T-helper 22 cell (primary cell): ENCODE data around the gene THRA.
"Not testable (repeated sequence)": the region's sequence is repeated elsewhere in the genome, so short reads cannot be mapped to it uniquely, and the experiment has no call there.

Experiments
- DNase-seq: peaks from one replicate; pipeline ENCODE4 v3.0.0-alpha.2; 2020; ENCODE audit warnings: low read depth

The THRA gene

GRCh38 chr17:40113110-40113906 lies 50.5 kb downstream of the THRA start:
- DNase-seq = peak; percentile 87

DNA sequence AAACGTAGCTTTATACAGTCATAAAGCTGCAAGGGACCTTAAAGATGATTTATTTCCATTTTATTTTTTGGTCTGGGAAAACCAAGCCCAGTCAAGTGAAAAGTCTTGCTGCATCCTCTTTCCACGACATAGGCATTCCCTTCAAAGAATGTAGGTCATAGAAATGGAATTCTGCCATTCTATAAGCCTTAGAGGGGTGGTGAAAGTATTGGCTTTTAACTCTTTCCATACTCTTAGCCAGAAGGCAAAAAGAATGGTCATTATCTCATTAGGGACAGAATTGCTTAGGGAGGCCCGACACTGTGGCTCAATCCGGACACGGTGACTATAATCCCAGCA lies 51.1 kb downstream of the THRA start:
- DNase-seq = no peak

- DNase-seq = no peak
These were observed 52.3 kb downstream of the THRA start for GRCh38 chr17:40115101-40115436.

- DNase-seq = peak; percentile 78
These were observed 58.7 kb downstream of the THRA start, which contains the start of gene MSL1 for GRCh38 chr17:40121181-40122135. Gene MSL1, plus strand, starts transcription at chr17:40121971. Its CDS starts 642 bp downstream, at chr17:40122613.

DNA sequence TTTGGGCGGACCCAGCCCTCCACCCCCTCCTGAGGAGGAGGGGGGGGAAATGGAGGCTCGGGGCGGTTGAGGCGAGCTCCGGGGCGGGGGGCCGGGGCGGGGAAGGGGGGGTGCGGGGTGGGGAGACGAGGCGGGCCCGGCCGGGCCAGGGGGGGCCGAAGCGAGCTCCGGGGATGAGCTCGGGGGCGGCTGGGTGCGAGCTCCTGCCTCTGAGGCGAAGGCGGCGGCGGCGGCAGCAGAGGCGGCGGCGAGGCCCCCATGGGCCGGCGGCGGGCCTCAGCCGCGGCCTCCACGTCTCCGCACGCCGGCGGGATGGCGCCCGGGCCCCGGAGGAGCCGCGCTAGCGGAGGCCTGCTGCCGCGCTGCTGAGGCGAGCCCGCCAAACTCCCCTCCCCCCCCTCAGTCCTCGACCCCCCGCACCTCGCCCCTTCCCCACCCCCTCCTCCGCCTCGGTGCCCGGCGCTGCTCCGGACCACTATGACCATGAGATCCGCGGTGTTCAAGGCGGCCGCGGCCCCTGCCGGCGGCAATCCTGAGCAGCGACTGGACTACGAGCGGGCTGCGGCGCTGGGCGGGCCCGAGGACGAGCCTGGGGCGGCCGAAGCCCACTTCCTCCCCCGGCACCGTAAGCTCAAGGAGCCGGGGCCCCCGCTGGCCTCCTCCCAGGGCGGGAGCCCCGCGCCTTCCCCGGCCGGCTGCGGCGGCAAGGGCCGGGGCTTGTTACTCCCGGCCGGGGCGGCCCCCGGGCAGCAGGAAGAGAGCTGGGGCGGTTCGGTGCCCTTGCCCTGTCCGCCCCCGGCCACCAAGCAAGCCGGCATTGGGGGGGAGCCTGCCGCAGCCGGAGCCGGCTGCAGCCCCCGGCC lies 59.6 kb downstream of the THRA start:
- no peak for DNase-seq

DNA sequence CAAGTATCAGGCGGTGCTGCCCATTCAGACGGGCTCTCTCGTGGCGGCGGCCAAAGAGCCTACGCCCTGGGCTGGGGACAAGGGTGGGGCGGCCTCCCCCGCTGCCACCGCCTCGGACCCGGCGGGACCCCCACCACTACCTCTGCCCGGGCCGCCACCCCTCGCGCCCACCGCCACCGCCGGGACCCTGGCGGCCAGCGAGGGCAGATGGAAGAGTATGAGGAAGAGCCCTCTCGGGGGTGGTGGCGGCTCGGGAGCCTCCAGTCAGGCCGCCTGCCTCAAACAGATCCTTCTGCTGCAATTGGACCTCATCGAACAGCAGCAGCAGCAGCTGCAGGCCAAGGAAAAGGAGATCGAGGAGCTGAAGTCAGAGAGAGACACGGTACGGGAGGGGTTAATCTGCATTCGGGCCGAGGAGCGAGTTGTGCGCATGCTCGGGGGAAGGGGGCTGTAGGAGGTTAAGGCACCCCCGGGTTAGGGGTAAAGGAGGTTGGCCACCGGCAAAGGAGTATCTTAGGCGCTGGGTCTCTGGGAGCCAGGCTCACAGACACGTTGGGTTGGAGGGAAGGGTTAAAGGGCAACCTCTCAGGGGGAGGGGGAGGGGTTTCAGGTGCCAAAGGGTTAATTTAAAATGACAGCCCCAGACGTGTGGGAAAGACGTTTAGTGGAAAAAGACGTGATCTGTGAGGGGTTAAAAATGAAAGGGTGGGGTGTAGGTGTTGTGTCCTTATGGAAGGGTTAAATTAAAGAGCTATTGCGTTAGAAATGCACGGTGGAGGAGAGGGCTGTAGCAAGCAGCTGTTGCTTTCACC lies 60.4 kb downstream of the THRA start:
- DNase-seq = peak; percentile 49

DNA sequence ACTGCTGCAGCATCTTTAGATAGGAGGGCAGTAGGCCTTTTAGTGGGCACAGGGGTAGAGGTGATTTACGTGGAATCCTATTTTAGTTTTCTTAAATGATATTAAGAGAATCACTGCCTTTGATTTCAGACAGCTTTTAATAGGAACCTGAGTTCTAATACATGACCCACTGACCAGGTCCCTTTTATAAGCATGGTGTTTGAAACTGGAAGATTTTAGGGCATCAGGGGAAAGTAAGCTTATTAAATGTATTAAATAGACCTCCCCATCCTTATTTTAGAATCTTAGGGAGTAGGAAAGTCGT lies 61.0 kb downstream of the THRA start:
- no peak for DNase-seq

GRCh38 chr17:40124279-40125141 lies 61.7 kb downstream of the THRA start:
- DNase-seq = no peak

DNA sequence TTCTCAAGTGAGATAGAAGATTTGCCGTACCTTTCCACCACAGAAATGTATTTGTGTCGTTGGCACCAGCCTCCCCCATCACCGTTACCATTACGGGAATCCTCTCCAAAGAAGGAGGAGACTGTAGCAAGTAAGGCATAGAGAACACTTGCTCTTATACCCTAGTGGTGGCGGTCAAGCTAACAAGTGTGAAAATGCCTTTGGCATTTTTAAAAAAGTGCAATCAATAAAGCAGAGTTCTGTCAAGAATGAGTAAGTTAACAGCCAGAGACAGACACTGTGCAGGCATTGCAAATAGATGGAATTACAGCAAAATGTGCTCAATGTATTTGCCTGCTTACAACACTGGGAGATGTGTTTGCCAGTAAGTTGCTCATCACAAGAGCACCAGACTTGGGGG lies 66.7 kb downstream of the THRA start:
- DNase-seq = no peak

DNA sequence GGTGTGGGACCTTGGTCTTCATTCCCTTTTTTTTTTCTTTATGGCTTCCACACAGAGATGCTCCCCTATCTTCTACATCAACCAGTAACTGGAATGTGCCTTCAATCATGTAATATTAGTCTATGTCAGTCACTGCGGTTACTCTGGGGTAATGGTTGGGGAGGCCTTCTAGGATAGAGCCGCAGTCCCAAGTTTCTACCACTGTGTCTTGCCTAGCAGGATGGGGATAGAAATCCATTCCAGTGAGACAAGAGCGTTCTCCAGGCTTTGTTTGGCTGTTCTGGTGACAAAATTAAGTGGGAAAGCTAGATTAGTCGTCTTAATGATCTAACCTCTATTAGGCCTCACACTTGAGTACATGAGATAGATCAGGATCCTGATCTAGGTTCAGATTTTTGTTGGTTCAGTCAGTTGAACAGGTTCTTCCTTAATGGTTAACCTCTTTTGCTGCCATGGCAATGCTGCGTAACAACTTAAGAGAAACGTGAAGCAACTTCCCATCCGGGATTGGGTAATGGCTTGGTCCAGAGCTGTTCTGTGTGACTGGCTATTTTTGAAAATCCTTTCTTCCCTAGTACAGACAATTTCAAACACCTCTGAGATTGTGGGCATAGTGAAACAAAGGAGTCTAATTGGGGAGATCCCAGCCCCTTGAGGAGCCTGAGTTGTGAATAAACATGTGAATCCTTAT lies 67.7 kb downstream of the THRA start:
- DNase-seq = no peak

DNA sequence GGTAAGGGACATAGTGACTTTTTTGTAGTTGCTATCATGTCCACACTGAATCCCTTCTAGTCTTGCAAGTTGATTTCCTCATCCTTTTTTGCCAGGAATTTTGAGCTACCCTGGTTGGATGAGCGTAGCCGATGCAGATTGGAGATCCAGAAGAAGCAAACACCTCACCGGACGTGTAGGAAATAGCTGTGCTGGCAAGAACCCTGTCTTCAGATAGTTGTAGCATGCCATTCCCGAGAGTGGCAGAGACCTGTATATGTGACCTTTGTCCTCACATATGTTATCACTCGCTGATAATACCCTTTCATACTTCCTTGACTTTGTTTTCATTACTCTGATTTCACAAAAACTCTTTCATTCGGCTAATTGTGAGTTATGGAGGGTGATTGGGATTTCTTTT lies 71.4 kb downstream of the THRA start:
- no peak for DNase-seq

- no peak for DNase-seq
These were observed 73.1 kb downstream of the THRA start for GRCh38 chr17:40135817-40136216.

DNA sequence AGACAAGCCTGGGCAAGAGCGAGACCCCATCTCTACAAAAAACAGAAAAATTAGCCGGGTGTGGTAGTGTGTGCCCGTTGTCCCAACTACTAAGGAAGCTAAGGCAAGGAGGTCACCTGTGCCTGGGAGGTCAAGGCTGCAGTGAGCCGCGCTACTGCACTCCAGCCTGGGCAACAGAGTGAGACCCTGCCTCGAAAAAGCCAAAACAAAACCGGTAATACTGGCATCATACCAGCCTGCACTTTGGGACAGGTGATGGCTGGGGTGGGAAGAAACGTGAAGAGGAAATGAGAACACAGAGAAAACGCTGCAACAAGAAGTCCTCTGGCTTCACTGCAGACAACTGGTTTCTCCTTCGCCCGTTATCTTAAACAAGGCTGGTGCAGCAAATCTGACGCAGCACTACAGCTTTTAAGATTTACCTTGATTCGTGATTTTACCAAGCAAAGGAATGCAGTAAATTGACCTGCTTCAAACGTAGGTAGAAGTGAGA lies 76.8 kb downstream of the THRA start:
- DNase-seq = no peak

DNA sequence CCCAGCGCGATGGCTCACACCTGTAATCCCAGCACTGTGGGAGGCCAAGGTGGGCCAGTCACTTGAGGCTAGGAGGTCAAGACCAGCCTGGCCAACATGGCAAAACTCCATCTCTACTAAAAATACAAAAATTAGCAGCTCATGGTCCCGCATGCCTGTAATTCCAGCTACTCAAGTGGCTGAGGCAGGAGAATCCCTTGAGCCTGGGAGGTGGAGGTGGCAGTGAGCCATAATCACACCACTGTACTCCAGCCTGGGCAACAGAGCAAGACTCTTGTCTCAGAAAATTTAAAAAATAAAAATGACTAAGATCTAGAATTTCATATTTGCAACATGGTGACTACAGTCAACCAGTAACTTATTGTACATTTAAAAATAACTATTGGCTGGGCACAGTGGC lies 80.4 kb downstream of the THRA start:
- DNase-seq = not testable (repeated sequence)
